Right lobe of liver (tissue), 6 donors: ENCODE results near the gene CBLN3. TPM values are rescaled to one million over a fixed set of nuclear protein-coding genes. Genes with fewer than 3 reads are reported as not detected.

Source experiments
- ATAC-seq, 4 donors: fragments of 200-7000 bp; cut with Tn5 transposase; one replicate each; pipeline ENCODE4 v1.9.1; 2020; ENCODE audit warnings: mild to moderate bottlenecking in 4 of 4, moderate library complexity in 4 of 4
- DNase-seq, 3 donors: peaks; one replicate each; pipeline ENCODE4 v3.0.0-alpha.2; 2020
- H3K27ac ChIP-seq, 3 donors: fragments of 200-600 bp; one replicate each; pipeline ENCODE4 v1.8.0; 2022
- H3K27me3 ChIP-seq, 2 donors: fragments of 200-600 bp; one replicate each; pipeline ENCODE4 v1.8.0; 2022
- H3K36me3 ChIP-seq, 4 donors: fragments of 200-600 bp; sonication (generic) in 1 of 4; one replicate each; pipeline versions ENCODE4 v1.5.1 to v1.8.0; 2017 to 2022; ENCODE audit warnings: control low read depth in 1 of 4
- H3K4me1 ChIP-seq, 4 donors: fragments of 200-600 bp; sonication (generic) in 1 of 4; one replicate each; pipeline versions ENCODE4 v1.5.1 to v1.8.0; 2017 to 2022; ENCODE audit warnings: control low read depth in 1 of 4
- H3K4me3 ChIP-seq, 3 donors: fragments of 200-600 bp; one replicate each; pipeline ENCODE4 v1.8.0; 2022
- H3K9me3 ChIP-seq, 4 donors: fragments of 200-600 bp; sonication (generic) in 1 of 4; one replicate each; pipeline versions ENCODE4 v1.5.1 to v1.8.0; 2017 to 2022; ENCODE audit warnings: control low read depth in 1 of 4
- CTCF ChIP-seq, 4 donors: fragments of 200-600 bp in 3 of 4; fragments of 450-650 bp in 1 of 4; IDR thresholded peaks; one replicate each; pipeline versions ENCODE4 v1.5.1 to v1.8.0; 2016 to 2022; ENCODE audit warnings: antibody characterized with exemption in 4 of 4, mild to moderate bottlenecking in 2 of 4
- POLR2A ChIP-seq: fragments of 450-650 bp; IDR thresholded peaks from one replicate; pipeline ENCODE4 v1.6.1; 2017; ENCODE audit warnings: antibody characterized with exemption, mild to moderate bottlenecking
- WGBS: methylation state at CpG from one replicate; pipeline ENCODE4 v1.1.6; 2018; ENCODE audit warnings: low coverage, low lambda C conversion rate; ENCODE audit not compliant: insufficient coverage; ENCODE audit errors: missing lambda C conversion rate; 5-methylcytosine and 5-hydroxymethylcytosine counted together
- intact Hi-C, 2 donors: fragments of 100-400 bp; cut with DNase I; formaldehyde crosslinking; loops; one replicate each; pipeline versions ENCODE4 v1.11.2 to v1.14.1; 2022
- total RNA-seq, 6 experiments: library from RNA; depleted of rRNA in 2 of 6; stranded (reverse); fragments of >200 nt in 2 of 6; fragmentation: NEBNext Ultra II Directional in 3 of 6; extraction: Animal tissue kit (Norgen Biotek cat#: 25700) in 3 of 6; gene quantifications; one replicate each; pipeline versions ENCODE4 v1.1.0 to v1.2.4, GENCODE V29; 2016 to 2023
- donor health status: DM: no; HTN: yes; CAD: no.
- donor health status: DM: no; HTN: no; CAD: no.
- donor health status: DM: no; HTN: no; CAD: no.
- donor health status: DM: no; HTN: yes; CAD: no.
- donor health status: DM: no; HTN: yes; CAD: no.

The CBLN3 gene
- total RNA-seq, 6 experiments from 2014 or later = 0.74 to 1.8 (median 1.2) TPM

- peaks cover 0 to 60% (median 23%) of the 10 kb centered on the region in 4 donors for H3K36me3 ChIP-seq
- DNase-seq (no peak), ATAC-seq (no peak)
- intact Hi-C loops = loop anchor here (5.0 kb wide), 2 partner anchors 67 to 102 kb away; partner anchors contain the start of gene NFATC4 (in 2 of the 2)
- peaks cover 0 to 22% (median 7%) of the 10 kb centered on the region in 4 donors for H3K4me1 ChIP-seq
- TF ChIP-seq POLR2A (no peak), CTCF (IDR thresholded peaks at IDR 0.05) (no peak)
- no peak overlapping the region for H3K4me3 ChIP-seq
- H3K9me3 ChIP-seq = no peaks in the 10 kb centered on the region
- H3K27me3 ChIP-seq = no peaks in the 10 kb centered on the region
- 80% methylated on average over 3 of the region's 3 CpGs for WGBS
- no peak overlapping the region for H3K27ac ChIP-seq
Observed at GRCh38 chr14:24434676-24435075, 5.2 kb upstream of the CBLN3 start.

GRCh38 chr14:24434036-24434435 lies 4.6 kb upstream of the CBLN3 start:
- Histone ChIP-seq H3K36me3 (peaks cover 0 to 54% (median 20%) of the 10 kb centered on the region in 4 donors), H3K4me3 (no peak overlapping the region), H3K27me3 (no peaks in the 10 kb centered on the region), H3K27ac (no peak overlapping the region), H3K9me3 (no peaks in the 10 kb centered on the region), H3K4me1 (peaks cover 0 to 23% (median 7%) of the 10 kb centered on the region in 4 donors)
- 76% methylated on average over 7 of the region's 7 CpGs for WGBS
- no peak for TF ChIP-seq POLR2A
- TF ChIP-seq CTCF (IDR thresholded peaks at IDR 0.05) = no peak
- intact Hi-C loops = loop anchor here (5.0 kb wide), 2 partner anchors 67 to 102 kb away; partner anchors contain the start of gene NFATC4 (in 2 of the 2)
- DNase-seq = no peak
- no peak for ATAC-seq

- no peak overlapping the region for H3K4me3 ChIP-seq
- TF ChIP-seq POLR2A = no peak
- TF ChIP-seq CTCF (IDR thresholded peaks at IDR 0.05) = no peak
- H3K9me3 ChIP-seq = no peaks in the 10 kb centered on the region
- H3K36me3 ChIP-seq = peaks cover 0 to 42% (median 14%) of the 10 kb centered on the region in 4 donors
- DNase-seq (peak in 1 of 3 donors; percentile 31), ATAC-seq (no peak)
- WGBS = 91% methylated on average over 6 of the region's 24 CpGs
- no peaks in the 10 kb centered on the region for H3K27me3 ChIP-seq
- peaks cover 0 to 35% (median 11%) of the 10 kb centered on the region in 4 donors for H3K4me1 ChIP-seq
- H3K27ac ChIP-seq = no peak overlapping the region
- intact Hi-C loops = loop anchor here (5.0 kb wide), 2 partner anchors 65 to 100 kb away; partner anchors contain the start of gene NFATC4 (in 2 of the 2)
Observed at GRCh38 chr14:24432259-24433131, 3.0 kb upstream of the CBLN3 start.

- Histone ChIP-seq H3K4me3 (peak overlapping the region; percentile 61 to 84 (median 82)), H3K27ac (peak overlapping the region in 2 of 3 donors; percentile 95 to 99), H3K4me1 (peaks cover 0 to 36% (median 14%) of the 10 kb centered on the region in 4 donors), H3K9me3 (no peaks in the 10 kb centered on the region), H3K27me3 (no peaks in the 10 kb centered on the region), H3K36me3 (peaks cover 0 to 34% (median 12%) of the 10 kb centered on the region in 4 donors)
- peak; percentile 67 to 76 (median 69) for ATAC-seq
- intact Hi-C loops = loop anchor here (5.0 kb wide), 2 partner anchors 64 to 99 kb away; partner anchors contain the start of gene NFATC4 (in 2 of the 2)
- DNase-seq = peak; percentile 90 to 94 (median 91)
- no peak for TF ChIP-seq POLR2A
- peak; percentile 90 to 94 (median 92) for TF ChIP-seq CTCF (IDR thresholded peaks at IDR 0.05)
- 11% methylated on average over 8 of the region's 15 CpGs for WGBS
Observed at GRCh38 chr14:24431569-24432258, 2.2 kb upstream of the CBLN3 start.
